HL-60 (cell line): ENCODE data around the gene DCDC1.

ENCODE experiments used
- DNase-seq, 2 experiments: peaks; one replicate each; pipeline ENCODE4 v3.0.0-alpha.2; 2010 to 2020; ENCODE audit warnings: low read depth in 1 of 2, low spot score in 1 of 2
- H3K27ac ChIP-seq: fragments of 250-450 bp; sonication (Bioruptor Pico); replicated peaks from 2 replicates; pipeline ENCODE4 v1.5.1; 2020; ENCODE audit warnings: mild to moderate bottlenecking, moderate library complexity
- H3K27me3 ChIP-seq: fragments of 250-450 bp; sonication (Bioruptor Pico); 2 replicates; pipeline ENCODE4 v1.5.1; 2021; ENCODE audit warnings: mild to moderate bottlenecking, moderate library complexity; ENCODE audit not compliant: insufficient read depth, poor library complexity, severe bottlenecking
- H3K4me3 ChIP-seq: replicated peaks from 2 replicates; pipeline ENCODE4 v1.5.1; 2011; ENCODE audit warnings: mild to moderate bottlenecking, control low read depth, low read length; ENCODE audit not compliant: insufficient read depth
- CTCF ChIP-seq: IDR thresholded peaks from one replicate; pipeline ENCODE4 v1.5.1; 2011; ENCODE audit warnings: low read length, control low read depth, inconsistent platforms; ENCODE audit not compliant: insufficient read depth
- GABPA ChIP-seq: IDR thresholded peaks from 2 replicates; pipeline ENCODE4 v1.6.1; 2012; ENCODE audit warnings: low read depth
- POLR2AphosphoS5 ChIP-seq: IDR thresholded peaks from 2 replicates; pipeline ENCODE4 v1.6.1; 2012; ENCODE audit warnings: low read depth
- SPI1 ChIP-seq: IDR thresholded peaks from 2 replicates; pipeline ENCODE4 v1.6.1; 2012; ENCODE audit warnings: low read depth, mild to moderate bottlenecking, borderline replicate concordance
- TF ChIP-seq, protein P1 (sequence below): IDR thresholded peaks from 2 replicates; pipeline ENCODE4 v1.6.1; 2012; ENCODE audit warnings: low read depth; ENCODE audit not compliant: insufficient replicate concordance

Gene DCDC1

DNA sequence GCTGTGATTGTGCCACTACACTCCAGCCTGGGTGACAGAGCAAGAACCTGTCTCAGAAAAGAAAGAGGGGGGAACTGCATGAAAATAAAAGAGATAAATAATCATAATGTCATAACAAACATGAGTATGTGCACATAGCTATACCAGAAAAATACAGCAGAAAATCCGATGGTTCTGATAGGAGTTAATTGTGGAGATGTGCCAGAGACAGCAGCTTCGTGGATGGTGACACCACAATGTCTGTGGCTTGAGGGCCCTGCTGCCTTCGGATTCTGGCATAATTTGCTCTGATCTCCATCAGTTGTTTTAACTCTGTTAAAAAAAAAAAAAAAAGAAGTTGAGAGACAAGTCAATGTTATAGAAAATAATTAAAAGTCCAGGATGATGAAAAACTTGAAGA, 491.1 kb downstream of the DCDC1 start:
- H3K27ac ChIP-seq: no peak overlapping the region
- no peak for DNase-seq
- no peak for TF ChIP-seq CTCF
- TF ChIP-seq, protein P1, sequence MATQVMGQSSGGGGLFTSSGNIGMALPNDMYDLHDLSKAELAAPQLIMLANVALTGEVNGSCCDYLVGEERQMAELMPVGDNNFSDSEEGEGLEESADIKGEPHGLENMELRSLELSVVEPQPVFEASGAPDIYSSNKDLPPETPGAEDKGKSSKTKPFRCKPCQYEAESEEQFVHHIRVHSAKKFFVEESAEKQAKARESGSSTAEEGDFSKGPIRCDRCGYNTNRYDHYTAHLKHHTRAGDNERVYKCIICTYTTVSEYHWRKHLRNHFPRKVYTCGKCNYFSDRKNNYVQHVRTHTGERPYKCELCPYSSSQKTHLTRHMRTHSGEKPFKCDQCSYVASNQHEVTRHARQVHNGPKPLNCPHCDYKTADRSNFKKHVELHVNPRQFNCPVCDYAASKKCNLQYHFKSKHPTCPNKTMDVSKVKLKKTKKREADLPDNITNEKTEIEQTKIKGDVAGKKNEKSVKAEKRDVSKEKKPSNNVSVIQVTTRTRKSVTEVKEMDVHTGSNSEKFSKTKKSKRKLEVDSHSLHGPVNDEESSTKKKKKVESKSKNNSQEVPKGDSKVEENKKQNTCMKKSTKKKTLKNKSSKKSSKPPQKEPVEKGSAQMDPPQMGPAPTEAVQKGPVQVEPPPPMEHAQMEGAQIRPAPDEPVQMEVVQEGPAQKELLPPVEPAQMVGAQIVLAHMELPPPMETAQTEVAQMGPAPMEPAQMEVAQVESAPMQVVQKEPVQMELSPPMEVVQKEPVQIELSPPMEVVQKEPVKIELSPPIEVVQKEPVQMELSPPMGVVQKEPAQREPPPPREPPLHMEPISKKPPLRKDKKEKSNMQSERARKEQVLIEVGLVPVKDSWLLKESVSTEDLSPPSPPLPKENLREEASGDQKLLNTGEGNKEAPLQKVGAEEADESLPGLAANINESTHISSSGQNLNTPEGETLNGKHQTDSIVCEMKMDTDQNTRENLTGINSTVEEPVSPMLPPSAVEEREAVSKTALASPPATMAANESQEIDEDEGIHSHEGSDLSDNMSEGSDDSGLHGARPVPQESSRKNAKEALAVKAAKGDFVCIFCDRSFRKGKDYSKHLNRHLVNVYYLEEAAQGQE: no peak

GRCh38 chr11:30876663-30877396, 492.7 kb downstream of the DCDC1 start:
- TF ChIP-seq GABPA (no peak), SPI1 (no peak), CTCF (no peak), POLR2AphosphoS5 (no peak)
- TF ChIP-seq, protein P1: no peak
- no peak overlapping the region for H3K27ac ChIP-seq
- H3K4me3 ChIP-seq: no peak overlapping the region
- H3K27me3 ChIP-seq: no peaks in the 10 kb centered on the region
- DNase-seq: no peak

More for the DNA sequence above, 491.1 kb downstream of the DCDC1 start:
- Histone ChIP-seq H3K27me3 (no peaks in the 10 kb centered on the region), H3K4me3 (no peak overlapping the region)

- Histone ChIP-seq H3K27ac (no peak overlapping the region), H3K27me3 (no peaks in the 10 kb centered on the region), H3K4me3 (no peak overlapping the region)
- TF ChIP-seq CTCF (no peak), POLR2AphosphoS5 (no peak), SPI1 (no peak), GABPA (no peak)
- TF ChIP-seq, protein P1: no peak
- DNase-seq: no peak
Measured at GRCh38 chr11:30876228-30876627, 493.3 kb downstream of the DCDC1 start.
